Left renal pelvis (tissue), 4 donors: Measurements from ENCODE around the gene FN1. TPM values are rescaled to one million over a fixed set of nuclear protein-coding genes. Genes with fewer than 3 reads are reported as not detected.

ENCODE experiments used
- DNase-seq, 4 donors: peaks; one replicate each; pipeline ENCODE4 v3.0.0-alpha.2; 2013; ENCODE audit warnings: low read depth in 4 of 4, low spot score in 3 of 4
- polyA plus RNA-seq, 4 donors: library from polyadenylated mRNA; unstranded; fragments of 120-200 nt; gene quantifications; one replicate each; pipeline ENCODE4 v1.2.1, GENCODE V29; 2013; ENCODE audit not compliant: insufficient read length in 4 of 4

The FN1 gene
- 100 to 1,000 TPM; 344 to 662 (median 555) TPM for polyA plus RNA-seq

- peak; percentile 80 to 86 (median 84) for DNase-seq
These were observed at the start of gene FN1 for GRCh38 chr2:215435870-215436704. Gene FN1, minus strand, starts transcription at chr2:215436068. Its CDS starts 266 bp downstream, at chr2:215435802.

- DNase-seq: no peak
These were observed 49.2 kb upstream of the FN1 start for GRCh38 chr2:215485032-215485431.

GRCh38 chr2:215484570-215484969, 48.7 kb upstream of the FN1 start:
- DNase-seq: no peak

- DNase-seq: no peak
These were observed 47.6 kb upstream of the FN1 start for GRCh38 chr2:215483431-215483830.

GRCh38 chr2:215479536-215480240, 43.8 kb upstream of the FN1 start:
- DNase-seq: no peak

- DNase-seq: no peak
These were observed 43.3 kb upstream of the FN1 start for GRCh38 chr2:215479121-215479520.

- no peak for DNase-seq
These were observed 40.6 kb upstream of the FN1 start for GRCh38 chr2:215476424-215476823.

- no peak for DNase-seq
These were observed 30.4 kb upstream of the FN1 start for GRCh38 chr2:215466097-215466909.

- DNase-seq: no peak
These were observed 29.4 kb upstream of the FN1 start for GRCh38 chr2:215465256-215465655.

GRCh38 chr2:215461836-215462532, 26.1 kb upstream of the FN1 start:
- DNase-seq: no peak

- DNase-seq: no peak
These were observed 25.0 kb upstream of the FN1 start for GRCh38 chr2:215460682-215461382.

GRCh38 chr2:215455958-215456357, 20.1 kb upstream of the FN1 start:
- DNase-seq: no peak

- no peak for DNase-seq
These were observed 18.8 kb upstream of the FN1 start for GRCh38 chr2:215454519-215455246.

GRCh38 chr2:215452725-215453124, 16.9 kb upstream of the FN1 start:
- no peak for DNase-seq

GRCh38 chr2:215451012-215451756, 15.3 kb upstream of the FN1 start:
- no peak for DNase-seq

- no peak for DNase-seq
These were observed 14.5 kb upstream of the FN1 start for GRCh38 chr2:215450188-215451011.

- DNase-seq: no peak
These were observed 11.8 kb upstream of the FN1 start for GRCh38 chr2:215447673-215448081.

GRCh38 chr2:215447056-215447455, 11.2 kb upstream of the FN1 start:
- DNase-seq: no peak
